Hepatocyte (in vitro differentiated cells): ENCODE results near the gene TNK2.

Experiments used
- EZH2 ChIP-seq: fragments of 200-600 bp; sonication (generic); IDR thresholded peaks from 2 replicates; pipeline ENCODE4 v1.6.1; 2016; ENCODE audit warnings: antibody characterized with exemption, mild to moderate bottlenecking, borderline replicate concordance
- EZH2phosphoT487 ChIP-seq: fragments of 200-600 bp; sonication (generic); IDR thresholded peaks from one replicate; pipeline ENCODE4 v1.6.1; 2018; ENCODE audit warnings: antibody characterized with exemption, mild to moderate bottlenecking, low read depth, moderate library complexity; ENCODE audit not compliant: unreplicated experiment, severe bottlenecking
- TF ChIP-seq, protein P1 (sequence below): fragments of 200-600 bp; sonication (generic); IDR thresholded peaks from 2 replicates; pipeline ENCODE4 v1.5.1; 2016; ENCODE audit warnings: antibody characterized with exemption, mild to moderate bottlenecking; ENCODE audit not compliant: poor library complexity

DNA sequence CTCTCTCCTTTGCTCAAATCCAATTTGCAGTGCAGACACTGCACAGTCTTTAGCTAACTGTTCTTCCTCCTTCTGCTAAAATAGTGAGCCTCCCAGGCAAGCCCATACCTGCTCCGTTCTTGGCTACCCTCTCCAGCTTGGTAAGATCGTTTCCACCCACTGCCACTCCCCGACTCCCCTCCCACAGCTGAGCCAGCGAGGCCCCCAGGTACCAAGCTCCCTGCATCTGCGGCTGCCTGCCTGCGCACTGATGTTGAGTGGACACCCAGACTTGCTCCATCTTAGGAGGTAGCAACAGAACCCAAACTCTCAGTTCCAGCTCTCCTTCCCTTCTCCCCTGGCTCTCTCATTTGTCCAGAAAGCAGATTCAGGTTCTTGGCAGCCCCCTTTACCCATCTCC, 7.9 kb upstream of the TNK2 start:
- TF ChIP-seq, protein P1, sequence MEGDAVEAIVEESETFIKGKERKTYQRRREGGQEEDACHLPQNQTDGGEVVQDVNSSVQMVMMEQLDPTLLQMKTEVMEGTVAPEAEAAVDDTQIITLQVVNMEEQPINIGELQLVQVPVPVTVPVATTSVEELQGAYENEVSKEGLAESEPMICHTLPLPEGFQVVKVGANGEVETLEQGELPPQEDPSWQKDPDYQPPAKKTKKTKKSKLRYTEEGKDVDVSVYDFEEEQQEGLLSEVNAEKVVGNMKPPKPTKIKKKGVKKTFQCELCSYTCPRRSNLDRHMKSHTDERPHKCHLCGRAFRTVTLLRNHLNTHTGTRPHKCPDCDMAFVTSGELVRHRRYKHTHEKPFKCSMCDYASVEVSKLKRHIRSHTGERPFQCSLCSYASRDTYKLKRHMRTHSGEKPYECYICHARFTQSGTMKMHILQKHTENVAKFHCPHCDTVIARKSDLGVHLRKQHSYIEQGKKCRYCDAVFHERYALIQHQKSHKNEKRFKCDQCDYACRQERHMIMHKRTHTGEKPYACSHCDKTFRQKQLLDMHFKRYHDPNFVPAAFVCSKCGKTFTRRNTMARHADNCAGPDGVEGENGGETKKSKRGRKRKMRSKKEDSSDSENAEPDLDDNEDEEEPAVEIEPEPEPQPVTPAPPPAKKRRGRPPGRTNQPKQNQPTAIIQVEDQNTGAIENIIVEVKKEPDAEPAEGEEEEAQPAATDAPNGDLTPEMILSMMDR: no peak
- TF ChIP-seq EZH2: no peak
- no peak for TF ChIP-seq EZH2phosphoT487
